Pancreas (tissue), 10 donors: ENCODE data around the gene UNC5CL. TPM values are rescaled to one million over a fixed set of nuclear protein-coding genes. Genes with fewer than 3 reads are reported as not detected.

Experiments
- ATAC-seq, 4 donors: fragments of 200-7000 bp; cut with Tn5 transposase; one replicate each; pipeline versions ENCODE4 v1.8.0 to v1.9.1; 2020; ENCODE audit warnings: mild to moderate bottlenecking in 4 of 4, moderate library complexity in 4 of 4
- DNase-seq, 6 donors: peaks; one replicate each; pipeline ENCODE4 v3.0.0-alpha.2; 2020
- FAIRE-seq: peaks from 2 replicates; lab custom pipeline; 2012; peaks lifted over from hg19 to GRCh38; lab: Jason Lieb, UNC
- H3K27ac ChIP-seq, 4 donors: fragments of 200-600 bp; sonication (generic); 1 replicate in 3 of 4; 2 replicates in 1 of 4; pipeline versions ENCODE4 v1.5.0 to v1.8.0; 2020
- H3K27me3 ChIP-seq, 4 donors: fragments of 200-600 bp; one replicate each; pipeline ENCODE4 v1.8.0; 2021
- H3K36me3 ChIP-seq, 3 donors: fragments of 200-600 bp; sonication (generic) in 1 of 3; one replicate each; pipeline versions ENCODE4 v1.5.0 to v1.8.0; 2020 to 2021
- H3K4me1 ChIP-seq, 3 donors: fragments of 200-600 bp; one replicate each; pipeline ENCODE4 v1.8.0; 2021
- H3K4me3 ChIP-seq, 4 donors: fragments of 200-600 bp; sonication (generic) in 2 of 4; one replicate each; pipeline versions ENCODE4 v1.5.0 to v1.8.0; 2020 to 2021
- H3K9me3 ChIP-seq, 4 donors: fragments of 200-600 bp; one replicate each; pipeline ENCODE4 v1.8.0; 2021
- CTCF ChIP-seq, 4 donors: fragments of 200-600 bp; sonication (generic) in 3 of 4; IDR thresholded peaks; one replicate each; pipeline versions ENCODE4 v1.5.0 to v1.8.0; 2021; ENCODE audit warnings: antibody characterized with exemption in 4 of 4
- WGBS, 2 donors: extraction: QIAGEN DNeasy Blood & Tissue Kit; methylation state at CpG; one replicate each; pipeline ENCODE4 v1.1.7; 2013; 5-methylcytosine and 5-hydroxymethylcytosine counted together
- intact Hi-C, 3 donors: fragments of 100-400 bp; cut with DNase I; formaldehyde crosslinking; loops; one replicate each; pipeline versions ENCODE4 v1.11.1 to v1.14.2; 2022
- polyA plus RNA-seq, 2 donors: library from polyadenylated mRNA; stranded (reverse); fragments of 200-250 nt; gene quantifications; one replicate each; pipeline ENCODE4 v1.2.3, GENCODE V29; 2013
- total RNA-seq, 6 donors: library from RNA; stranded (reverse); fragmentation: NEBNext Ultra II Directional in 4 of 6; extraction: Animal tissue kit (Norgen Biotek cat#: 25700) in 4 of 6; gene quantifications; one replicate each; pipeline versions ENCODE4 v1.2.1 to v1.2.4, GENCODE V29; 2021 to 2023
- donor health status: healthy with polysubstance abuse.
- donor health status: DM: no; HTN: no; CAD: no; lungs with moderate emphysema.
- donor health status: DM: no; HTN: no; CAD: no.
- donor health status: control.
- donor health status: control.
- donor health status: Bipolar disorder and iron deficiency.
- donor health status: DM: yes; HTN: yes; CAD: no.
- donor health status: DM: no; HTN: no; CAD: no.
- donor health status: DM: no; HTN: no; CAD: no.
- donor health status: DM: yes; HTN: yes; CAD: no.

Gene UNC5CL
- total and polyA plus RNA-seq, 8 donors = 7.2 to 40.6 (median 23.2) TPM

DNA sequence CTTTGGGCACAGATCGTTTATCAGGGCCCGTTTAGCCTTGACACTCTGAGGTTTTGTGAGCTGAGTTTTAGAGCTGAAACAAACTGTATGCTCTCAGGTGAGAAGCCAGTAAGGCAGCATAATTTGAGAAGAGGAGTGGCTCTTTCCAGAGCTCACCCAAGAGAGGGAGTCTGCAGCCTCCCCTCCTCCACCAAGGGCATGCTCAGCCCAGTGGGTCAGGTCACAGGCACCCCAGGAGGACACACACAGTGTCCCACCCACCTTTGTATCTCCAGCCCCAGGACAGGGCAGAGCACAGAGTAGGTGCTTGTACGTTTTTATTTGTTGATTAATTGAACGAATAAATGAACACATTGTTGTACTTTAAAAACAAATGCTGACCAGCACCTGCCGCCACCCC lies 6.6 kb upstream of the UNC5CL start:
- Histone ChIP-seq H3K9me3 (no peaks in the 10 kb centered on the region), H3K27me3 (no peaks in the 10 kb centered on the region), H3K36me3 (no peaks in the 10 kb centered on the region), H3K4me3 (no peak overlapping the region), H3K4me1 (peaks cover 14 to 32% (median 19%) of the 10 kb centered on the region in 3 donors), H3K27ac (peak overlapping the region in 3 of 4 donors; percentile 4 to 68 (median 48))
- ATAC-seq = peak; percentile 5 to 18 (median 13)
- WGBS, 2 donors = 19 to 25% methylated on average over 5 of the region's 5 CpGs
- intact Hi-C loops = no loop called here
- TF ChIP-seq CTCF (IDR thresholded peaks at IDR 0.05) = no peak
- FAIRE-seq = no peak
- DNase-seq = no peak

DNA sequence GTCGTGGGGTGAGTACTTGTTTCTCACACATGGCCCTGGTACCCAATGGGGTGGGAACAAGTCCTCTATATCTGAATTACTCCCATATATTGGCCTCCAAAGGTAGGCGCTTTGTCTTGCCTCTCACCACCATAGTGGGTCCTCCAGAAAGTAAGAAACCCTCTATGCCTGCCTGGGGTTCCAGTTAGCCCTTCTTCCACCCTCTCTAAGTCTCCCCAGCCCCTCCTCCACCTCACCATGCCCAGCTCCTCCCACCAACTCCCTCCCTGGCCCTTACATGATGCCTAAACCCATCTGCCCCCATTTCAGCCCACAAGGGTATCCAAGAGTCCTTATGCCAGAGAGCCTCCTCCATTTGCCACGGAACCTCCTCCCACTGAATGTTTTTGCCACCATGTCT lies 4.1 kb upstream of the UNC5CL start:
- DNase-seq (no peak), FAIRE-seq (no peak), ATAC-seq (no peak)
- no peak overlapping the region for H3K4me3 ChIP-seq
- no peak for TF ChIP-seq CTCF (IDR thresholded peaks at IDR 0.05)
- peaks cover 23 to 37% (median 29%) of the 10 kb centered on the region in 3 donors for H3K4me1 ChIP-seq
- H3K9me3 ChIP-seq = no peaks in the 10 kb centered on the region
- intact Hi-C loops = no loop called here
- H3K36me3 ChIP-seq = no peaks in the 10 kb centered on the region
- no peaks in the 10 kb centered on the region for H3K27me3 ChIP-seq
- WGBS, 2 donors = 93 to 100% methylated on average over 3 of the region's 3 CpGs
- H3K27ac ChIP-seq = no peak overlapping the region

DNA sequence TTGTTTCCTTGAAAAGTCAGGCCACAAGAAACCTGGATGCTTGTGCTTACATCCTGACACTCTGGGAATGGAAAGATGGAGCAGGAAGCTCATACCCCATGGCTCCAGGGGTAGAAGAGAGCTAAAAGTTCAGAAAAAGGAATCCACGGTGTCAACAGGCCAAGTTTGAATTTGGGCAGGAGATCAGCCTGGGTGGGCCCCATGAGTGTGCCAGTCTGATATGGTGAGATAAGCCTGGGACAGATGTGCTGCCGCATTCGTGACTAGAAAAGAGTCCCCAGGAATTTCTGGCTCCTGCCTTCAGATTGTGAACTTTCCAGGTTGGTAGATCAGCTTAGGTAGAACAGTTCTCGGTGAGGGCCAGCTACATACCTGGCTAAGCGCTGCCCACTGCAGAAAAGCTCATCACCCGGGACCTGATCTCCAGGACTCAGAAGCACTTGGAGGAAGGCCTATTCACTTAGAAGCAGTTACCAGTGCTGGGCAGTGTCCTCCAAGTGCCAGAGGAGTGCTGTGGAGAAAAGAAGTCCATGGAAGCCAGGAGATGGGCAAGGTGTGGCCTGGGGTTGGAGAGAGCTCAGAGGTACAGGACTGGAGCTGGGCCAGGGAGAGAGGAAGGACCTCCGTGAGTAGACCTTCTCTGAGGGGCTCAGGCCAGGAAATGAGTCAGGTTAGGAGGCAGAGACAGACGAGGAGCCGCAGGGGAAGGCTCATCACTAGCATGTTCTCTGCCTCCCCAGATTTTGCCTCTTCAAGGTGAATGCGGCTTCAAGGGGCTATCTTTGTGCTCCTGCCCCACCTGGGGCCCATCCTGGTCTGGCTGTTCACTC lies 3.4 kb upstream of the UNC5CL start, which contains the start of gene TSPO2:
TSS of gene TSPO2 (plus strand) at position 242 of the 830 bp plus-strand sequence. CDS start at position 761, 519 bp downstream.
- WGBS, 2 donors = 79 to 83% methylated on average over 10 of the region's 10 CpGs
- intact Hi-C loops = no loop called here

DNA sequence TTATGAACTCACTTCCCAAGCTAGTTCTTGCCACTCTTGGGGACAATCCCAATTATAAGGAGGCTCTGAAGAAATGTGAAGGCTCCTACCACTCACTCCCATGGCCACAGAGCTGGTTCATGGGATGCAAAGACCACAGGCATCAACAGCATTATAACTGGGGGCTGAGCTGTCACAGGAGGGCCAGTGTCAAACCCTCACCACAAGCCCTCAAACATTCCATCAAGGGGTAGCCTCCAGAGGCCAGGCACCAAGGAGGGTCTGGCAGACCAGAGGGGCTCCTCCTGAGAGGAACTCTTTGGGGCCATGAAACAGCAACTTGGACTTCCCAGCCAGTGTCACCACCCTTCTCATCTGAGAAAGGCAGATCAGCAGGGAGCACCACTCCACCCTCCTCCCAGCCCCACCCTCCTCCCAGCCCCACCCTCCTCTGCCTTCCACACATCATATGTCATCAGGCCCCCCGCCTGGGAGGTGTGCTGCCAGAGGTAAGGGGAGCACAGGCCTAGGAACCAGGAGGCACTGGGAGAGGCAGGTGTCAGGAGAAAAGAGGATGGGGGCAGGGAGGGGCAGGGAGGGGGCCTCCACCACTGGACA lies 2.0 kb upstream of the UNC5CL start:
- H3K27ac ChIP-seq = peak overlapping the region; percentile 62 to 90 (median 81)
- FAIRE-seq = no peak
- no peak for DNase-seq
- no peaks in the 10 kb centered on the region for H3K9me3 ChIP-seq
- ATAC-seq = no peak
- H3K27me3 ChIP-seq = no peaks in the 10 kb centered on the region
- WGBS, 2 donors = 84 to 88% methylated on average over 1 of the region's 1 CpG
- H3K4me1 ChIP-seq = peaks cover 36 to 40% (median 38%) of the 10 kb centered on the region in 3 donors
- no peak overlapping the region for H3K4me3 ChIP-seq
- H3K36me3 ChIP-seq = no peaks in the 10 kb centered on the region
- intact Hi-C loops = no loop called here
- no peak for TF ChIP-seq CTCF (IDR thresholded peaks at IDR 0.05)

More for the DNA sequence above, 3.4 kb upstream of the UNC5CL start, which contains the start of gene TSPO2:
- Histone ChIP-seq H3K4me3 (no peak within 1 kb of the TSS), H3K27me3 (no peaks in the 10 kb centered on the region), H3K27ac (peak within 1 kb of the TSS in 3 of 4 donors; percentile 74 to 90 (median 88)), H3K4me1 (peaks cover 27 to 36% (median 29%) of the 10 kb centered on the region in 3 donors), H3K9me3 (no peaks in the 10 kb centered on the region), H3K36me3 (no peaks in the 10 kb centered on the region)
- no peak for TF ChIP-seq CTCF (IDR thresholded peaks at IDR 0.05)
- ATAC-seq (no peak), DNase-seq (no peak), FAIRE-seq (no peak)
